ENCODE measurements around the gene ERBB4.

DNA sequence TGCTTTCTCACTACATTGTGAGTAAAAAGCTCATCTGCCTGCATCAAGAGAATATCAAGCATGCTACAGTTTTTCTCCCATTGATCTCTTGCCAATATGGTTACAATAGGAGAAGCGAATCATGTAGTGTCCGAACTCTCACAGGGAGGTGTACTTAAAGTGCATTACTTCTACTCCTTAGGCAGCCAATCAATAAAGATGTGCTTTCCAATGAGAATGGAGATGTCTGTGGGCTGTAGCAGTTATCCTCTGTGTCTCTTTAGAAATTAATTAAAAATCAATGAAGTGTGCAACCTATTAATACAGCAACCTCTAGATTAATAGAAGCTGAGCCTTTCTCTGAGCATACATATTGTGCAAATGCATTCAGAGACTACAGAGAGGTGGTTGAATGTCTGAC is 1098.5 kb downstream of the ERBB4 start:
- TF ChIP-seq, protein P1, sequence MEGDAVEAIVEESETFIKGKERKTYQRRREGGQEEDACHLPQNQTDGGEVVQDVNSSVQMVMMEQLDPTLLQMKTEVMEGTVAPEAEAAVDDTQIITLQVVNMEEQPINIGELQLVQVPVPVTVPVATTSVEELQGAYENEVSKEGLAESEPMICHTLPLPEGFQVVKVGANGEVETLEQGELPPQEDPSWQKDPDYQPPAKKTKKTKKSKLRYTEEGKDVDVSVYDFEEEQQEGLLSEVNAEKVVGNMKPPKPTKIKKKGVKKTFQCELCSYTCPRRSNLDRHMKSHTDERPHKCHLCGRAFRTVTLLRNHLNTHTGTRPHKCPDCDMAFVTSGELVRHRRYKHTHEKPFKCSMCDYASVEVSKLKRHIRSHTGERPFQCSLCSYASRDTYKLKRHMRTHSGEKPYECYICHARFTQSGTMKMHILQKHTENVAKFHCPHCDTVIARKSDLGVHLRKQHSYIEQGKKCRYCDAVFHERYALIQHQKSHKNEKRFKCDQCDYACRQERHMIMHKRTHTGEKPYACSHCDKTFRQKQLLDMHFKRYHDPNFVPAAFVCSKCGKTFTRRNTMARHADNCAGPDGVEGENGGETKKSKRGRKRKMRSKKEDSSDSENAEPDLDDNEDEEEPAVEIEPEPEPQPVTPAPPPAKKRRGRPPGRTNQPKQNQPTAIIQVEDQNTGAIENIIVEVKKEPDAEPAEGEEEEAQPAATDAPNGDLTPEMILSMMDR (IDR thresholded peaks at IDR 0.05), result no peak
- TF ChIP-seq POLR2A (IDR thresholded peaks at IDR 0.05) (no peak), EP300 (IDR thresholded peaks at IDR 0.05) (no peak)
